Keratinocyte (primary cell): ENCODE results near the gene MRPL33.

Experiments used
- EZH2 ChIP-seq: IDR thresholded peaks from one replicate; pipeline ENCODE4 v1.6.1; 2012; ENCODE audit warnings: inconsistent platforms, mild to moderate bottlenecking, low read length, moderate library complexity
- TF ChIP-seq, protein P1 (sequence below), 3 experiments: IDR thresholded peaks in 1 of 3; conservative IDR thresholded peaks in 1 of 3; optimal IDR thresholded peaks in 1 of 3; 2 replicates in 2 of 3; 3 replicates in 1 of 3; pipeline versions ENCODE3 to v1.5.1; 2011; ENCODE audit warnings: low read length in 3 of 3, mild to moderate bottlenecking in 3 of 3, moderate library complexity in 2 of 3, control low read depth in 1 of 3, inconsistent platforms in 1 of 3; ENCODE audit not compliant: insufficient read depth in 2 of 3; ENCODE audit errors: extremely low read depth in 1 of 3

DNA sequence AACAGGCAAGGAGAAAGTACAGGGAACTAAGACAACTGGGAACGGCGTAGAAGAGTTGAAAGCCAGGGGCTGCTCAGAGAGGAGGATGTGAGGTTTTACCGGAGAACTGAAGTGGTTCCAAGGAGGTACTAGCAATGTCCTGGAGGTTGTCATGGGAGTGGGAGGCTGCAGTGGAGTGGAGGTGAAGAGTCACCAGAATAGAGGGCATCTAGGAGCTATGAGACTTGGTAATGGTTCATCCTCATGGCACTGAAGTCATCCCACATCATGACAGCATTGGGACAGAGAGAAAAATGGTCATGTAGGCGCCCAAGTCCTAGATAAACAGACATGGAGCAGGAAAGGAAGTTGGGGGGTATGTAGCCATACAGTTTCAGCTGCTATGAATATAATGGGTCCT is 26.3 kb downstream of the MRPL33 start:
- TF ChIP-seq, protein P1, sequence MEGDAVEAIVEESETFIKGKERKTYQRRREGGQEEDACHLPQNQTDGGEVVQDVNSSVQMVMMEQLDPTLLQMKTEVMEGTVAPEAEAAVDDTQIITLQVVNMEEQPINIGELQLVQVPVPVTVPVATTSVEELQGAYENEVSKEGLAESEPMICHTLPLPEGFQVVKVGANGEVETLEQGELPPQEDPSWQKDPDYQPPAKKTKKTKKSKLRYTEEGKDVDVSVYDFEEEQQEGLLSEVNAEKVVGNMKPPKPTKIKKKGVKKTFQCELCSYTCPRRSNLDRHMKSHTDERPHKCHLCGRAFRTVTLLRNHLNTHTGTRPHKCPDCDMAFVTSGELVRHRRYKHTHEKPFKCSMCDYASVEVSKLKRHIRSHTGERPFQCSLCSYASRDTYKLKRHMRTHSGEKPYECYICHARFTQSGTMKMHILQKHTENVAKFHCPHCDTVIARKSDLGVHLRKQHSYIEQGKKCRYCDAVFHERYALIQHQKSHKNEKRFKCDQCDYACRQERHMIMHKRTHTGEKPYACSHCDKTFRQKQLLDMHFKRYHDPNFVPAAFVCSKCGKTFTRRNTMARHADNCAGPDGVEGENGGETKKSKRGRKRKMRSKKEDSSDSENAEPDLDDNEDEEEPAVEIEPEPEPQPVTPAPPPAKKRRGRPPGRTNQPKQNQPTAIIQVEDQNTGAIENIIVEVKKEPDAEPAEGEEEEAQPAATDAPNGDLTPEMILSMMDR (optimal IDR thresholded peaks at IDR 0.05 in 1 of 3, IDR thresholded peaks at IDR 0.05 in 1 of 3, conservative IDR thresholded peaks at IDR 0.05 in 1 of 3; ENCODE audit: extremely low read depth in 1 of 3, insufficient read depth in 2 of 3, low read length in 3 of 3): no peak
- TF ChIP-seq EZH2: no peak
